ENCODE measurements around the gene GIT1.
A peak's percentile ranks its signal among the peaks of the same experiment; 100 is the strongest.

GIT1 gene, protein sequence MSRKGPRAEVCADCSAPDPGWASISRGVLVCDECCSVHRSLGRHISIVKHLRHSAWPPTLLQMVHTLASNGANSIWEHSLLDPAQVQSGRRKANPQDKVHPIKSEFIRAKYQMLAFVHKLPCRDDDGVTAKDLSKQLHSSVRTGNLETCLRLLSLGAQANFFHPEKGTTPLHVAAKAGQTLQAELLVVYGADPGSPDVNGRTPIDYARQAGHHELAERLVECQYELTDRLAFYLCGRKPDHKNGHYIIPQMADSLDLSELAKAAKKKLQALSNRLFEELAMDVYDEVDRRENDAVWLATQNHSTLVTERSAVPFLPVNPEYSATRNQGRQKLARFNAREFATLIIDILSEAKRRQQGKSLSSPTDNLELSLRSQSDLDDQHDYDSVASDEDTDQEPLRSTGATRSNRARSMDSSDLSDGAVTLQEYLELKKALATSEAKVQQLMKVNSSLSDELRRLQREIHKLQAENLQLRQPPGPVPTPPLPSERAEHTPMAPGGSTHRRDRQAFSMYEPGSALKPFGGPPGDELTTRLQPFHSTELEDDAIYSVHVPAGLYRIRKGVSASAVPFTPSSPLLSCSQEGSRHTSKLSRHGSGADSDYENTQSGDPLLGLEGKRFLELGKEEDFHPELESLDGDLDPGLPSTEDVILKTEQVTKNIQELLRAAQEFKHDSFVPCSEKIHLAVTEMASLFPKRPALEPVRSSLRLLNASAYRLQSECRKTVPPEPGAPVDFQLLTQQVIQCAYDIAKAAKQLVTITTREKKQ

DNA sequence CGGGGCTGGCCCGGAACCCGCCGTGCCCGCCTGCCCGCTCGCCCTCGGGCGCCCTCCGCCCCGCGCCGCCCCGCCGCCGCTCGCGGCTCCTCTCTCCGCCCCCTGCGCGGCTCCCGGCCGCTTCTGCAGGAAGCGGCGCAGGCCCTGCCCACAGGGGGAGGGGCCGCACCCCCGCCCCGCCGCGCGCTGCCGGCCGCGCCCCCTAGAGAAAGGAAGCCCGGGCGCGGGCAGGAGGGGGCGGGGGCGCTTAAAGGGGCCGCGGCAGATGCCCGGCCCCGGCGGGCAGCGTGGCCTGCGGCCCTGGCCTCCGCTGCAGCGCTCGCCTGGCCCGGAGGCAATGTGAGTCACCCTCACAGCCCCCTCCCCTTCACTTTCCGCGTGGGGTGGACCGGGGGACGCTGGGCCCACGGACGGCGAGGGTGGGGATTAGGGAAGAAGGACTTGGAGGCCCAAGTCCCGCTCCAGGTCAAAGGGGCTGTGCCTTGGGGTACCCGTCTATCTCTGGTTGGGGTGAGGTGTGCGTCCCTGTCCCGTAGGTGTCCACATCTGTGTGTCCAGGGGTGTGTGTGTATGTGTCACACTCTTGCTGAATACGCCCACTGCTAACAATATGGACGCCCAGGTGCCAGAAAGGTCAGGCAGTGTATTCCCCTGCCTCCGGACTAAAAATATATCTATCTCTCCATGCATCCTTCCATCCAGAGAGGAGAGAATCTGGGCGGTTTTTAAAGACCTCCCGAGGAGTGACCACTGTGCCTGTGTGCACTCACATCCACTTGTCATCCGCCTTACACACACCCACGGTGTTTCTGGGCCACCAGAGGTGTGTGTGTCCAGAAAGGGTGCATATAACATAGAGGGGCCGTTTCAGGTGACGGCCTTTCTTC, at the start of gene GIT1:
Gene GIT1, minus strand, starts transcription at position 125 of the 887 bp plus-strand sequence. CDS start 270 bp downstream, outside the sequence.
- Histone ChIP-seq H3K9me3 (ENCODE audit: control insufficient read depth, insufficient read depth, low read length) (no peaks in the 10 kb centered on the region), H3K27me3 (ENCODE audit: control insufficient read depth, insufficient read depth, low read length) (peaks cover 21% of the 10 kb centered on the region), H3K36me3 (ENCODE audit: control insufficient read depth, insufficient read depth, low read length) (no peaks in the 10 kb centered on the region), H3K4me3 (ENCODE audit: low read depth, low read length) (peak within 1 kb of the TSS; percentile 77), H3K9ac (ENCODE audit: low read depth, low read length) (peak within 1 kb of the TSS; percentile 47), H3K4me1 (ENCODE audit: control insufficient read depth, insufficient read depth, low read length) (peaks cover 10% of the 10 kb centered on the region)

DNA sequence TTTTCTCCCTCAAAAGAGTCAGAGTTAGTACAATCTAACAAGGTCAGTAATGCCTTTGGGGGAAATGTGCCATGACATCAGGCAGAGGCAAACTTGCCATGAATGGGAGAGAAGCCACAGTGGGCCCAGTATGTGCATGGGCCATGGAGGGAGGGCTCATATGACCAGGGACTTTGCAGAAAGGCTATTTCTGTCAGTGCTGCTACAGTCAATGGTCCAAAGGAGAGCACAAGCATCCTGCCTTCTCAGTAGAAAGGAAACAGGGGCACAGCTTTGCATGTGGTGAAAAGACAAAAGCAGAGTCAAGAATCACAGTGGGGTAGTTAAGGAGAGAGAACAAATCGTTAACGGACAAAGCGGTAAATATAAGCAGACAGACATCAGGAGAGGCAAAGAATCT, 44.4 kb upstream of the GIT1 start:
- no peak overlapping the region for H3K9ac ChIP-seq (ENCODE audit: low read depth, low read length)
- no peaks in the 10 kb centered on the region for H3K27me3 ChIP-seq (ENCODE audit: control insufficient read depth, insufficient read depth, low read length)
- no peak overlapping the region for H3K4me3 ChIP-seq (ENCODE audit: low read depth, low read length)
- peaks cover 13% of the 10 kb centered on the region for H3K36me3 ChIP-seq (ENCODE audit: control insufficient read depth, insufficient read depth, low read length)
- H3K4me1 ChIP-seq (ENCODE audit: control insufficient read depth, insufficient read depth, low read length), result peaks cover 1% of the 10 kb centered on the region
- no peaks in the 10 kb centered on the region for H3K9me3 ChIP-seq (ENCODE audit: control insufficient read depth, insufficient read depth, low read length)

DNA sequence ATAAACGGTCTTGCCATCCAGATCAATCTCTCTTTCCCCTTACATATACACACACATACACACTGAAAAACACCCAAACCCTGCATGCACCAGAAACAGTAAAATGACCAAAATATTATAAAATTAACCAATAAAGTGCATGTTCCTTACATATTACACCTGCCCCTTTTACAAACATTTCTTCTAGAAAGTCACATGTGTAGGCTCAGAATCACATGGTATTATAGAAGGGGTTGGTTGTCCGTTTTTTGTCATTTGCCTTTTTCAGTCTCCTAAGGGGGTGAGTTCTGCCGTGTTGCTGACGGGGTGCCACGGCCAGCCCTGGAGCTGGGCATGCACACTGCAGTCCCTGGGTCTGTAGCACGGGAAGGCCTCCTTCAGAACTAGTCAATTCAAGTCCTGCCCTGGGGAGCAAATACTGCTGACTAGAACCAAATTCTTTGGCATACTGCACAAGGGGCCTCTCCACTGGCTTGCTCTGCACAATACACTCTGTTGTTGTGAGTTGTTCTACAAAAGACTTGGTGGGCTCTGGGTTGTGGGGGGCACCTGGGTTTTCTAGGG, 41.3 kb upstream of the GIT1 start:
- Histone ChIP-seq H3K4me3 (ENCODE audit: low read depth, low read length) (no peak overlapping the region), H3K9ac (ENCODE audit: low read depth, low read length) (no peak overlapping the region), H3K9me3 (ENCODE audit: control insufficient read depth, insufficient read depth, low read length) (no peaks in the 10 kb centered on the region), H3K4me1 (ENCODE audit: control insufficient read depth, insufficient read depth, low read length) (no peaks in the 10 kb centered on the region), H3K36me3 (ENCODE audit: control insufficient read depth, insufficient read depth, low read length) (peaks cover 13% of the 10 kb centered on the region), H3K27me3 (ENCODE audit: control insufficient read depth, insufficient read depth, low read length) (no peaks in the 10 kb centered on the region)

DNA sequence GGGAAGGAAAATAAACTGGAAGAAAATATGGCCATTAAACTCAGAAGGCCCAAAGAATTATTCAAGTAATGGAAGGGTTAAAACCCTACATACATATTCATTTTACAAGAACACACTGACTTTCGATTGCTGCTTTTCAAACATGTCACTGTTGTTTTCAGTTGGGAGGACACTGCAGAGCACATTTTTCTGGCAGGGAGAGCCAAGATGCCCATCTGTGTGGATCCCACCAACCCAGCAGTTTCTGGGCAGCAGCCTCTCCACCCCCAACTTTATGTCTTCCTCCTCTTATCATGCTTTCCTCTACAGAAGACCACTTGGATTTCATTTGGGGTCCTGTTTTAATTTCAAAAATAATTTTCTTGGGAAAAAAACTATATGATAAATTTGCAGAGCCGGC, 40.4 kb upstream of the GIT1 start:
- H3K9ac ChIP-seq (ENCODE audit: low read depth, low read length), result no peak overlapping the region
- H3K36me3 ChIP-seq (ENCODE audit: control insufficient read depth, insufficient read depth, low read length), result peaks cover 13% of the 10 kb centered on the region
- H3K27me3 ChIP-seq (ENCODE audit: control insufficient read depth, insufficient read depth, low read length), result no peaks in the 10 kb centered on the region
- H3K4me3 ChIP-seq (ENCODE audit: low read depth, low read length), result no peak overlapping the region
- no peaks in the 10 kb centered on the region for H3K4me1 ChIP-seq (ENCODE audit: control insufficient read depth, insufficient read depth, low read length)
- no peaks in the 10 kb centered on the region for H3K9me3 ChIP-seq (ENCODE audit: control insufficient read depth, insufficient read depth, low read length)

DNA sequence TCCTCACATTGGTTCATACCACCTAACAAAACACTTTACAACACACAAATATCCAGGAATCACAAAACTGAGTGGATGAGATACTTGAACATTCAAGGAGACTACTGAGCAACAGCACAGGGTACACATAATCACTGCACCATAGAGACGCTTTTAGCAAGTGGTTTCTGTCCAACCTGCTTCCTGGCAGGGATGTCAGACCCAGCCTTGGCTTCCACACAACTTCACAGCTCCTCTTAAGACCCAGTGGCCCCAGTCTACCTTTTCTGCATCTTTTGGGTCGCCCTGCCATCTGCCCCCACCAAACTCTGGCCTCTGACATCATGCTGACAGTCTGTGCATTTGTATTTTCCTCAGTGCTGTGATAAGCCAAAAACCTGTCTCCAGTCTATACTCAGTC, 39.2 kb upstream of the GIT1 start:
- Histone ChIP-seq H3K36me3 (ENCODE audit: control insufficient read depth, insufficient read depth, low read length) (peaks cover 11% of the 10 kb centered on the region), H3K9ac (ENCODE audit: low read depth, low read length) (no peak overlapping the region), H3K4me3 (ENCODE audit: low read depth, low read length) (no peak overlapping the region), H3K27me3 (ENCODE audit: control insufficient read depth, insufficient read depth, low read length) (peaks cover 7% of the 10 kb centered on the region), H3K4me1 (ENCODE audit: control insufficient read depth, insufficient read depth, low read length) (no peaks in the 10 kb centered on the region), H3K9me3 (ENCODE audit: control insufficient read depth, insufficient read depth, low read length) (no peaks in the 10 kb centered on the region)

DNA sequence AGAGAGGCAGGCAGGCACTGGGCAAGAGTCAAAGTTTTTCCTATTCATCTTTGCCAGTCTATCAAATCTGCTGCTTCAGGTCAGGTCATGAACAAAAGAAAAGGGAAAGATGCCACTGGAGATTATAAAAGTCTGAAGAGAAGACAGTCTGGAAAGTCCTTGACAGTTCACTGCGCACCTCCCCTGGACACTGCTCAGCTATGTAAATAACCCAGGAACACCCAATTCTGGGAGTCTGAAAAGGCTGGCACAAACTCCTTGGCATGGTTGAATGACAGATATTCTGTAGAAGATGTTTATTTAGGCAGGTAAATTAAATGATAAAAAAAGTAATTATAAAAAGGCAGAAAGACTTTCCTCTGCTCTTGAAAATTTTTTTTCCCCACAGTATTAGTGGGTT, 38.5 kb upstream of the GIT1 start:
- Histone ChIP-seq H3K36me3 (ENCODE audit: control insufficient read depth, insufficient read depth, low read length) (peaks cover 11% of the 10 kb centered on the region), H3K9ac (ENCODE audit: low read depth, low read length) (no peak overlapping the region), H3K9me3 (ENCODE audit: control insufficient read depth, insufficient read depth, low read length) (no peaks in the 10 kb centered on the region), H3K4me1 (ENCODE audit: control insufficient read depth, insufficient read depth, low read length) (no peaks in the 10 kb centered on the region), H3K27me3 (ENCODE audit: control insufficient read depth, insufficient read depth, low read length) (peaks cover 8% of the 10 kb centered on the region), H3K4me3 (ENCODE audit: low read depth, low read length) (no peak overlapping the region)

DNA sequence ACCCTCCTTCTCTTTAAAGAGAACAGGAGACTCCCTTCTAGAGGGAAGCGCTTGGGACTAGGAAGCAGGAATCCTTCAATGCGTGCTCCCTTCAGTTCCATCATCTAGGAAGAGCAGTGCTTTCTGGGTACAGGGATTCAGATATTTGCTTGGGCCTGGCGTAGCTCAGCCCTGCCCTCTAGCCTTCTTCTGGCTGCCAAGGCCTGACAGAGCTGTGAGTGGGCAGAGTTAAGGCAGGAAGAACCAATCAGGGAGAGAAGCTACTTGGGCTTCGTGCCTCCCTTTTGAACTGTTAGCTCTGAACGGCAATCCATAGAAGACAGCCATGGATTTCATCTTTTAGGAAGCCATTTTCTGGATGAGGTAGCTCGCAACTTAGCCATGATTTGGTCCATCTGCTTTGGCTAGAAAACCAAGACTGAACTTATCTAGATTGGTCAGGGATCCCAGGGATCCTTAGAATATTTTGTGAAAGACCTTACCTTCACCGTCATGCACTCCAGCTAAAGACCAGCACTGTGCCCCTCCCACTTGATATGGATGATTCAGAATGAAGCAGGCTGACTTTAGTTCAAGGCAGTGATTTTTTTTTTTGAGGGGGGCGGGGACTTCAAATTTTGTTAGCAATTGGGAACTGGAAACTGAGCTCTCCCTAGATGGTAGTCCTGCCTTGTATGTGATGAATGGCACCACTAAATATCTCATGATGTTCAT, 35.7 kb upstream of the GIT1 start:
- Histone ChIP-seq H3K9ac (ENCODE audit: low read depth, low read length) (no peak overlapping the region), H3K9me3 (ENCODE audit: control insufficient read depth, insufficient read depth, low read length) (no peaks in the 10 kb centered on the region), H3K36me3 (ENCODE audit: control insufficient read depth, insufficient read depth, low read length) (no peaks in the 10 kb centered on the region), H3K4me3 (ENCODE audit: low read depth, low read length) (no peak overlapping the region), H3K27me3 (ENCODE audit: control insufficient read depth, insufficient read depth, low read length) (peaks cover 25% of the 10 kb centered on the region), H3K4me1 (ENCODE audit: control insufficient read depth, insufficient read depth, low read length) (peaks cover 12% of the 10 kb centered on the region)

DNA sequence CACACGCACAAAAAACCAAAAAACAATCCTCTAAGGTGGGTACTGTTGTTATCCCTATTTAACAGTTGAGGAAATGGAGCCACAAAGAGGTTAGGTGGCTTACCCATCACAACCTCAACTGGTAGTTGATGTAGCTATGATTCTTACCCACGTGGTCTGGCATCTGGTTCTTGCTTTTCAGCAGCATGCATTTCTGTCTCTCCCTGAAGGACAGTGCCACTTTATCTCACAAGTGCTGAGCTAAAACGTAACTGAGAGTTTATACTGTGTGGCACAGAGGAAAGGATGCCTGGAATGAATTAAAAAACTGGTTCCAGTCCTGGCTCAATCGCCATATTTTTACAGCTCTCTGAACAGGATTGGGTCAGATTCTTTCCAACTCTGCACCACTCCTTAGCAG, 35.1 kb upstream of the GIT1 start:
- H3K4me3 ChIP-seq (ENCODE audit: low read depth, low read length), result no peak overlapping the region
- peaks cover 25% of the 10 kb centered on the region for H3K27me3 ChIP-seq (ENCODE audit: control insufficient read depth, insufficient read depth, low read length)
- no peaks in the 10 kb centered on the region for H3K36me3 ChIP-seq (ENCODE audit: control insufficient read depth, insufficient read depth, low read length)
- H3K9ac ChIP-seq (ENCODE audit: low read depth, low read length), result no peak overlapping the region
- H3K4me1 ChIP-seq (ENCODE audit: control insufficient read depth, insufficient read depth, low read length), result peaks cover 16% of the 10 kb centered on the region
- H3K9me3 ChIP-seq (ENCODE audit: control insufficient read depth, insufficient read depth, low read length), result no peaks in the 10 kb centered on the region

DNA sequence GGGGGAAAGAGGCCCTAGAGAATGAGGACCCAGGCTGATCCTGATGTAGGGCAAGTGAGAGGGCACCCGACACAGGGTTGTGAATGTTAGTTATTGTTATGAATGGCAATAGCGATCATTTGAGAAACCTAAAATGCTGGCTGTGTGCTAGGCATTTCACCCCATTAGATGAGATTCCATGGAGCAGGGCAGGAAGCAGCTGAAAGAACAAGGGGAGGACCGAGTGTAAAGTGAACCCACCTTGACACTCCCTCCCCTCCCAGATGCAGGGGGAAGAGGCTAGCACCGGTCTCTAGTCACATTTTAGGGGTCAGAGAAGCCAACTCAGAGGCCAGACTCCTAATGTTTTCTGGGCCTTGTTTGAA, 33.8 kb upstream of the GIT1 start:
- Histone ChIP-seq H3K9ac (ENCODE audit: low read depth, low read length) (peak overlapping the region; percentile 65), H3K4me3 (ENCODE audit: low read depth, low read length) (peak overlapping the region; percentile 79), H3K36me3 (ENCODE audit: control insufficient read depth, insufficient read depth, low read length) (no peaks in the 10 kb centered on the region), H3K9me3 (ENCODE audit: control insufficient read depth, insufficient read depth, low read length) (no peaks in the 10 kb centered on the region), H3K4me1 (ENCODE audit: control insufficient read depth, insufficient read depth, low read length) (peaks cover 20% of the 10 kb centered on the region), H3K27me3 (ENCODE audit: control insufficient read depth, insufficient read depth, low read length) (peaks cover 28% of the 10 kb centered on the region)

DNA sequence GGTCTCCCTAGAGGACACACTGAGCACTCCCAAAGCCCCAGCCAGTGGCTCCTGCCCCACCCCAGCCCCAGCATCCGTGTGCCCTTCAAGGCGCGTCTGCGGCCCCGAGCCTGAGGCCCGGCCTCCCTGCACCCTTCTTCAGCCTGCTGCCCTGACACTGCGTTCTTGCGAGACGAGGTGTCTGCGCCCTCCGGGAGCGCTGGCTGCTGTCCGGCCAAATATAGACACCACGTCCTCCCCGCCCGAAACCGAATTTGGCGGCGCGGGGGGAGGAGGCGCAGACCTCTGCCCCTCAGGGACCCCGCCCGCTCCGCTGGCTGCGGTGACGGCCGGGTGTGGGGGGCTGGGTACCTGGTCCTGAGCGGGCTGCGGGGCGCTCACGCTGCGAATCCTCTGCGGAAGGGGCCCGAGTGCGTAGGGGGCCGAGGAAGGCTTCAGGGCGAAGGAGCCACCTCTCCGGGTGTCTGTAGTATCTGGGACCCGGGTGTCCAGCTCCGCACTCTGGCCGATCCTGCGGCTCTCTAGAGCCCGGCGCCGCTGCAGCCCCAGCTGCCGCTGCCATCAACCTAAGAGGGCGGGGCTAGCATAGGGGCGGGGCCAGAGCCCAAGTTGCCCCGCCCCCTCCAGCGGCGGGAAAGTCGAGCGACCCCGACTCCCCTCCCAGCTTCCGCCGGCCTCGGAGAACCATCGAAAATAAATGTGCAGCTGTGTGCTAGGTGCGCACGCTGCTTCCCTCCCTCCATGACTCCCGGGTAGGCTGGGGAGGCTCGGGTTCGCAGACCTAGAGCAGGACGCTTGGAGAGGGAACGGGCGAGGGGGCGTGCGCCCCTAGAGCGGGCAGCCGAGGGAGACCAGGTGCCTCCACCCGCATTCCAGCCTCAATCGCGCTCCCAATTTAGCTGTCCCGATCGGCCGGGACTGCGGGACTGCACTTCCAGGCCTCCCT, 33.2 kb upstream of the GIT1 start, which contains the start of gene CORO6:
Gene CORO6, minus strand, starts transcription at position 576 of the 946 bp plus-strand sequence. CDS start 1,491 bp downstream, outside the sequence.
- peak within 1 kb of the TSS; percentile 65 for H3K9ac ChIP-seq (ENCODE audit: low read depth, low read length)

More for the DNA sequence above, 33.2 kb upstream of the GIT1 start, which contains the start of gene CORO6:
- H3K9me3 ChIP-seq (ENCODE audit: control insufficient read depth, insufficient read depth, low read length), result no peaks in the 10 kb centered on the region
- peak within 1 kb of the TSS; percentile 79 for H3K4me3 ChIP-seq (ENCODE audit: low read depth, low read length)
- peaks cover 31% of the 10 kb centered on the region for H3K27me3 ChIP-seq (ENCODE audit: control insufficient read depth, insufficient read depth, low read length)
- peaks cover 20% of the 10 kb centered on the region for H3K4me1 ChIP-seq (ENCODE audit: control insufficient read depth, insufficient read depth, low read length)
- H3K36me3 ChIP-seq (ENCODE audit: control insufficient read depth, insufficient read depth, low read length), result no peaks in the 10 kb centered on the region
